HG02884 (cell line): ENCODE data around the gene EXD3.
A peak's percentile ranks its signal among the peaks of the same experiment; 100 is the strongest.
"Not testable (repeated sequence)": the region's sequence is repeated elsewhere in the genome, so short reads cannot be mapped to it uniquely, and the experiment has no call there.

Source experiments
- ATAC-seq: cut with Tn5 transposase; IDR thresholded peaks from one replicate; pipeline ENCODE4 v1.9.1; 2021; ENCODE audit warnings: mild to moderate bottlenecking, moderate library complexity; ENCODE audit not compliant: unreplicated experiment

Gene EXD3

GRCh38 chr9:137422604-137423513, at the start of gene EXD3, which contains the start of gene NOXA1:
TSS of gene EXD3 (minus strand) at chr9:137423162. CDS start at chr9:137395357, 27,805 bp downstream.
TSS of gene NOXA1 (plus strand) at chr9:137423393. CDS start at chr9:137423530, 137 bp downstream.
- peak; percentile 81 for ATAC-seq

GRCh38 chr9:137470785-137471184, 47.8 kb upstream of the EXD3 start:
- no peak for ATAC-seq

GRCh38 chr9:137467896-137468295, 44.9 kb upstream of the EXD3 start:
- no peak for ATAC-seq

GRCh38 chr9:137467161-137467581, 44.2 kb upstream of the EXD3 start:
- no peak for ATAC-seq

GRCh38 chr9:137466389-137467085, 43.6 kb upstream of the EXD3 start:
- not testable (repeated sequence) for ATAC-seq

- no peak for ATAC-seq
Observed at GRCh38 chr9:137465720-137466388, 42.9 kb upstream of the EXD3 start.

GRCh38 chr9:137465000-137465719, 42.2 kb upstream of the EXD3 start:
- no peak for ATAC-seq

GRCh38 chr9:137464291-137464999, 41.5 kb upstream of the EXD3 start:
- ATAC-seq, result no peak

GRCh38 chr9:137463931-137464290, 40.9 kb upstream of the EXD3 start:
- no peak for ATAC-seq

- ATAC-seq, result no peak
Observed at GRCh38 chr9:137462986-137463930, 40.3 kb upstream of the EXD3 start.

GRCh38 chr9:137462396-137462985, 39.5 kb upstream of the EXD3 start:
- ATAC-seq, result no peak

GRCh38 chr9:137461663-137462395, 38.9 kb upstream of the EXD3 start:
- no peak for ATAC-seq

- no peak for ATAC-seq
Observed at GRCh38 chr9:137461316-137461662, 38.3 kb upstream of the EXD3 start.

GRCh38 chr9:137460363-137461315, 37.7 kb upstream of the EXD3 start:
- no peak for ATAC-seq

GRCh38 chr9:137459601-137460362, 36.8 kb upstream of the EXD3 start:
- ATAC-seq, result no peak

- peak; percentile 48 for ATAC-seq
Observed at GRCh38 chr9:137459152-137459600, 36.2 kb upstream of the EXD3 start, which contains the start of gene NSMF. TSS of gene NSMF (minus strand) at chr9:137459334. CDS start at chr9:137459102, 232 bp downstream.
